NT2/D1 (cell line): ENCODE data around the gene VARS1.
"Not testable (repeated sequence)": the region's sequence is repeated elsewhere in the genome, so short reads cannot be mapped to it uniquely, and the experiment has no call there.

Experiments used
- SUZ12 ChIP-seq: IDR thresholded peaks from 2 replicates; pipeline ENCODE4 v1.6.1; 2011; ENCODE audit not compliant: insufficient read length, insufficient read depth; ENCODE audit errors: extremely low read depth
- YY1 ChIP-seq: IDR thresholded peaks from 2 replicates; pipeline ENCODE4 v1.6.1; 2011; ENCODE audit not compliant: insufficient read length, insufficient read depth

GRCh38 chr6:31817929-31818511 lies 22.5 kb upstream of the VARS1 start:
- TF ChIP-seq SUZ12, YY1: not testable (repeated sequence)
